ENCODE results near the gene MRPL36. TPM values are rescaled to one million over a fixed set of nuclear protein-coding genes. Genes with fewer than 3 reads are reported as not detected.

The MRPL36 gene
- polyA plus RNA-seq, 5 donors = 22.7 to 32.5 (median 27.5) TPM

GRCh38 chr5:1834022-1834551, 34.5 kb upstream of the MRPL36 start:
- DNase-seq = no peak

GRCh38 chr5:1833264-1834021, 33.8 kb upstream of the MRPL36 start:
- no peak for DNase-seq

- DNase-seq = no peak
Observed at GRCh38 chr5:1832511-1833250, 33.0 kb upstream of the MRPL36 start.

- DNase-seq = no peak
Observed at GRCh38 chr5:1831677-1832313, 32.2 kb upstream of the MRPL36 start.

GRCh38 chr5:1831257-1831656, 31.6 kb upstream of the MRPL36 start:
- DNase-seq = no peak

- DNase-seq = no peak
Observed at GRCh38 chr5:1830571-1831228, 31.1 kb upstream of the MRPL36 start.

GRCh38 chr5:1827886-1828397, 28.3 kb upstream of the MRPL36 start:
- no peak for DNase-seq

- no peak for DNase-seq
Observed at GRCh38 chr5:1827025-1827885, 27.6 kb upstream of the MRPL36 start.

GRCh38 chr5:1826235-1826980, 26.8 kb upstream of the MRPL36 start:
- DNase-seq = no peak

GRCh38 chr5:1824903-1825841, 25.5 kb upstream of the MRPL36 start:
- no peak for DNase-seq

GRCh38 chr5:1824109-1824821, 24.6 kb upstream of the MRPL36 start:
- no peak for DNase-seq

GRCh38 chr5:1823381-1824034, 23.9 kb upstream of the MRPL36 start:
- DNase-seq = no peak

GRCh38 chr5:1821862-1822261, 22.2 kb upstream of the MRPL36 start:
- no peak for DNase-seq

- no peak for DNase-seq
Observed at GRCh38 chr5:1820926-1821325, 21.3 kb upstream of the MRPL36 start.

GRCh38 chr5:1820381-1820780, 20.7 kb upstream of the MRPL36 start:
- DNase-seq = no peak

GRCh38 chr5:1819458-1819857, 19.8 kb upstream of the MRPL36 start:
- DNase-seq = no peak

- DNase-seq = no peak
Observed at GRCh38 chr5:1818784-1819183, 19.1 kb upstream of the MRPL36 start.

Data from right lung (tissue), 5 donors.